GM19193 (cell line): ENCODE data around the gene HACD2.

ENCODE experiments used
- POLR2A ChIP-seq: IDR thresholded peaks from 4 replicates; pipeline ENCODE4 v1.6.1; 2011; ENCODE audit not compliant: insufficient read depth, insufficient read length; ENCODE audit errors: extremely low read depth

The HACD2 gene

DNA sequence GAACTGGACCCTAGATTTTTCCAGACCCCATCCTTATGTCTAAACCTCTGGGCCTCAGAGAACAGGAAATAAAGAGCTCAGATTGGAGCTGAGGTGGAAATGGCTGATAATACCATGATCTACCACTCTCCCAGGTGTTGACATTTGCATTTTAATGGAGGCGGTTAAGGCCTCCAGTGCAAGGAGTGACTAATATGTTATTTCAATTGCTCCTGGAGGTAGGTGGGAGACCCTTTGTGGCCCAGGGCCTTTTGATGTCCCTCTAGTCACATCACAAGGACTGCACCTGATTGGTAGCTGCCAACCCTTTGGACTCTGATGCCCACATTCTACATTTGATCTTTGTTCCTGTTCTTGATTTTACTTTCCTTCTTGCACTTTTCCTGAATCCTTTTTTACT lies 127.0 kb downstream of the HACD2 start:
- TF ChIP-seq POLR2A, result no peak

DNA sequence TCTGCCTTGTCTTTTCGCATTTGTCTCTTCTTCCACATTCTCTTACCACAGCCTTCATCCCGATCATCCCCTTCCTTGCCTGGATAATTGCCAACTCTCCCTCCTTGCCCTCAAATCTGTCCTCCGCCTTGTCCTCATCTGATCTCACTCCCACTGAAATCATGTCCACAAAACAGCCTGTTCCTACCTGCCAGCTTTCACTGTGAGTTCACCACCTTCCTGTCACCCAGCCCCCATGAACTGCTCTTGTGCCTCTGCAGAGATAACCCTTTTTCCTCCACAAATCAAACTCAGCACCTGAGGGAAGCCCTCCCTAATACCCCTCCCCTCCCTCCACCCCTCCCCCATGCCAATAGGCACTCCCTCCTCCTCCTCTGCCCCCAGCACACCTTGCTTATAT lies 131.2 kb downstream of the HACD2 start:
- no peak for TF ChIP-seq POLR2A

DNA sequence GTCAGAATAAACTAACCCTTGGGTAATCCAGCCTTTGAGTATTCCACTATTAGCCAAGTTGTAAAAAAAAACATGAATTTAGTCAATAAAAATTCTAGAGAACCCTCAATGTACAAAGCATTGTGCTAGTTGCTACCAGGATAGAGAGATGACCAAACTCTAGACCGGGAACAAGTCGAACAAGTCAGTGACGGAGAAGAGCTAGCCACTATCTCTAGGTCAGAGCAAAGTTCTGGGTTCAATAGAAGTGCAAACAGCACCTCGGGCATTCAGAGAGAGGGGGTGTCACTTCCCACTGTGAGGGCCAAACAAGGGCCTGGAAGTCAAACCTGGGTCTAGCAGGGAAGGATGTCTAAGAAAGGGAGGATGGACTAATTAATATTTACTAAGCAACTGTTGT lies 133.7 kb downstream of the HACD2 start:
- no peak for TF ChIP-seq POLR2A

DNA sequence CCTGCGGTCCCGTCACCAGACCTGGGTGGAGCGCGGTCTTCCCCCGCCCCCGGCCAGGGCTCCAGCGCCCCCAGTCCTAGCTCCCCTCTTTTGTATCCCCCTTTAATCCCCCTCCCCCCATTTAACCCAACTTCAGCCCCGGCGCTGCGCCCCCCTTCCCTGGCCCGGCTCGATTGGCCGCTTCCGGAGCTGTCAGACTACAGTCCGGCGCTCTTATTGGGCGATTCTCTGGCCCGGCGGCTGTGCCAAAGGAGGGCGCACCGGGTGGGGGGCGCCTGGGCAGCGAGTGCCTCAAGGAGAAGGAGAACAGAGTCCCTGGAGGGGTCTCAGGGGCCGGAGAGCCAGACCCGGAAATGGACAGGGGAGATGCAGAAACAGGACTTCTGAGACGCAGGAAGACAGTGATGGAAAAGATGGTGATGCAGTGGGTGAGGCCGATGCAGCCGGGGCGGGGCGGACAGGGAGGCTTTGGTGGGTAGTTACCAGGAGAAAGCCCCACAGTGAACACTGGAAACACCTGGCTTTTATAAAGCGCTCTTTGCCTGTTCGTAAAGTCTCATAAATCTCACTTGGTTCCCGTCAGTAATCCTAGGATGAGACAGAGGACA lies 134.8 kb downstream of the HACD2 start:
- TF ChIP-seq POLR2A, result no peak

DNA sequence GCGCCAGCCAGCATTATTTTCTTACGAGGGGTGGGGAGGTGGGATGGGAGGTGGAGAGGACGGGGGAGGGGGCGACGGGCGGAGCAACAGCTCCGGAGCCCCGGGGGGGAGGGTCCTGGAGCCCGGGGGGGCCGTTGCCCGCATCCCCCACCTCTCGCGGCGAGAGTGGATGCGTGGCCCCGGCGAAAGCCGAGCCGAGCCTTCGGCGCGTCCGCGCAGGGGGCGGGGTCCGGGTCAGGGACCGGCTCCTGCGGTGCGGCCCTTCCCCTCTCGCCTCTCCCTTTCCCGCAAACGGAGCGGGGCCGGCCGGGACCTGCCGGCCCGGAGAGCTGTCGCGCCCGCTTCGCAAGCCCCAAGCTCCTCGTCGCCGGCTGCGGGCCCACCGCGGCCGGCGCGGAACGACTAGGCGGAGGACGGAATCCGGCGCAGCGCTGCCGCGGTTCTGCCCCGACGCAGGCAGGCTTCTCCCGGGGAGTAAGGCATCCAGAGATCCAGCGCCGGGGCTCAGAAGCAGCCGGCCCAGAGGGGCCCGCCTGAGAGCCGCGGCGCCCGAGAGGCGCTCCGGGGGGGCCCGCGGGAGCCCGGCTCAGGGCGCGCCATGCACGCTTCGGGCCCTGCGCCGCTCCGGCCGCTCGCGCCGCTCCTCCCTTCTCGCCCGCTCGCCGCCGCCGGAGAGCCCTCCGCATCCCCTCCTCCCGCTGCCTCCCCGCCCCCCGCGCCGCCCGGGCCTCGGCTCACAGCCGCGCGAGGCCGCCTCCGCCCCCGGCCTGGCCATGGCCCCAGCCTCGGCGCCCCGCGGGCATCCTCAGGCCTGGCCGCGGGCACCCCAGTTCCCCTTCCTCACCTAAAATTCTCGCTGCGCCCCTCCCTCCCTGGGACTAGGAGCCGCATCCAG lies 135.5 kb downstream of the HACD2 start:
- TF ChIP-seq POLR2A, result no peak

DNA sequence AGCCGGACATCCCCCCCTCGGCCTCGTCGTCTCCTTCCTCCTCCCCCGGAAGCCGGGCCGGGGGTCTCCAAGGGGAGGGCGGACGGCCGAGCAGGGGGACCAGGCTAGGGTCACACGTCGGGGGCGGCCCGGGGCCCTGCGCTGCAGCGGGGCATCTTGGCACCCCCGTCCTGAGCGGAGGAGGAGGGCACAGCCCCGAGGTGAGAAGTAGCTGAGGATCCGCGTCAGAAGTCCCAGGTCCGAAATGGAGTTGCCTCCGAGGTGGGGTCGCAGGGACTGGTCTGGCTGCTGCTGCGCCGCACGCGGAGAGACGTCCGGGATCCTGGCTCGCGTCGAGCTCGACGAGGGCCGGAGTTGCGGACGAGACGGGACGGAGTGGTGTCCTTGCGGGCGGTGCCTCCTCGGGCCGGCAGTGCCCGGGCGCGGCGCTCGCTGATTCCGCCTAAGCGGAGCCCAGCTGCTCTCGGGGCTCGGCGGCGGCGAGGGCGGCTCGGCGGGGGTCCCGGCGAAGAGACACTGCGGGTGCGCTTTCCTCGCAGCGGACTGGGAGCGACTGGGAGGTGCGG lies 136.2 kb downstream of the HACD2 start, which contains the start of gene ADCY5:
ADCY5 (minus strand) TSS at position 555 of the 566 bp plus-strand sequence; CDS start at position 10, 545 bp downstream.
- no peak for TF ChIP-seq POLR2A

DNA sequence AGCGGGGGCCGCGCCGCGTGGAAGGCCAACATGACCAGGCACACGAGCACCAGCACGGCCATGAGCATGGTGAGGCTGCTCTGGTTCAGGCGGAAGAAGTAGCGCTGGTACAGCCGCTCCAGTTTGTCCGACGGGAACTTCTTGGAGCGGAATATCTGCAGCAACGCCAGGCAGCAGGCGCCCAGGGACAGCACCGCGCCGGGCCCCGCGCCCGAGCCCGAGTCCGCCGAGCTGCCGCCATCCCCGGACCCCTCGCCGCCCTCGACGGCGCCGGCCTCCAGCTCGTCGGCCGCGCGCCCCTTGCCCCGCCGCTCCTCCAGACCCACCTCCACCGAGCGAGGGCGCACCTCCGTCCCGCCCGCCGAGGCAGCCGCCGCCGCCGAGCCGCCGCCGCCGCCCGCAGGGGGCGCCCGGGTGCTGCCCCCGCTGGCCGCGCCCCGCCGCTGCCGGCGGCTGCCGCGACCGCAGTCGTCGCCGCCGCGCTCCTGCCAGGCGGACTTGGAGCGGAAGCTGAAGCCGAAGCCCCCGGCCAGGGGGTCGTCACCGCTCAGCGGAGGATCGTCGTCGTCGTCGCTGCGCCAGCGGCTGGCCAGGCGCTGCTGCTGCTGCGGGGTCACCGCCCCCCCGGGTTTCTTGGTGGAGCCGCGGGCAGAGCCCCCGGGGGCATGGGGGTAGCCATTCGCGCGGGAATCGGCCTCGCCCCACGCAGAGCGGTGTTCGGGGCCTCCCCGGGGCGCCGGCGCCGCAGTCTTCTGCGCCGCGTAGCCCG lies 136.9 kb downstream of the HACD2 start:
- TF ChIP-seq POLR2A, result no peak

DNA sequence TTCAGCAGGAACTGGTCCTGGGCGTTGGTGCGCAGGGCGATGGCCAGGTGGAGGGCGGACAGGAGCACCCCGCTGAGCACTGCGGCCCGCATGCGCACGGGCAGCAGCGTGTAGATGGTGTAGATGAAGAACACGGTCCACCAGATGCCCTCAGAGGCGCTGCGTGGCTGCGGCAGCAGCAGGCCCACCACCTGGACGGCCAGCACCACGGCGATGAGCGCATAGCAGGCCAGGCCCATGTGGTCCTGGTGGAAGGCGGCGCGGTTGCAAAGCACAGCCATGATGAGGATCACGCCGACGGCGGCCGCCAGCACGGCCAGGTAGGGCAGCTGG lies 137.5 kb downstream of the HACD2 start:
- TF ChIP-seq POLR2A, result no peak

DNA sequence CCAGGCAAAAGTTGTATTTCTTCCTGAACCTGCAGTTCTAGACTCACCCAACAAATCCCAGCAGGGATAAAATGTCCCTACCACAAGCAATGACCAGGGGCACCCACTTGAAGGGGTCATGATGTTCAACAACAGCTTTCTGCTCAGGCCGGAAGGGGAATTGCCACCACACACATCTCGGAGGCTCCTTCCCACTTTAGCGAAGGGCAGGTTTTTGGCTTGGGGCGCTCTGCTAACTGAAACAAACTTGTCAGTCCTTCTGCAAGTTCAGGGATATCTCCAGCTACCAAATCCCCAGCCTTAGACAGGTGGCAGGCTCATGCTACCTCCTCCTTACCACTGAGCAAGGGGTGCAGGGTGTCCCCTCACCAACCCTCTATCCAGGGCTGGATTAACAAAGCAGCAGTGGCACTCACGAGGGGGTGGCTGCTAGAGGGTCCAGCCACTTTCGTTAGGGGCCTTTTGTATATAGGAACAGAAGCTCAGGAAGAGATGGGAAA lies 138.2 kb downstream of the HACD2 start:
- TF ChIP-seq POLR2A, result no peak

DNA sequence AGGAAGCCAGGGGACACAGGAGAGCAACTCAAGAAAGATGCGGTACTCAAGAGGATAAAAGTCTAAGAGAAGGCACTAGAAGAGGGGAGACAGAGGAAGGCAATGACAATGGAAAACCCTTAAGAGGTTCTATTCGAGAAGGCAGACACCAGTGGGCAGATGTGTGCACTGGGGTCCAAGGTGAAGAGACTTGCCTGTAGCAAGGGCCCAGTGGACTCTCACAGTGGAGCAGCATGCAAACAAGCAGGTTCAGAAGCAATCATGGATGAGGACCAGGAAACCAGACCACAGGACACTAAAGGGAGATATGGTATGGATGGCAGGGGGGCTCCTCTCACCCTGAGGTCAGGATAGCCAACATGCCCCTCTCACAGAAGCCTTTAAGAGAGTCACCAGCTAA lies 138.6 kb downstream of the HACD2 start:
- no peak for TF ChIP-seq POLR2A

DNA sequence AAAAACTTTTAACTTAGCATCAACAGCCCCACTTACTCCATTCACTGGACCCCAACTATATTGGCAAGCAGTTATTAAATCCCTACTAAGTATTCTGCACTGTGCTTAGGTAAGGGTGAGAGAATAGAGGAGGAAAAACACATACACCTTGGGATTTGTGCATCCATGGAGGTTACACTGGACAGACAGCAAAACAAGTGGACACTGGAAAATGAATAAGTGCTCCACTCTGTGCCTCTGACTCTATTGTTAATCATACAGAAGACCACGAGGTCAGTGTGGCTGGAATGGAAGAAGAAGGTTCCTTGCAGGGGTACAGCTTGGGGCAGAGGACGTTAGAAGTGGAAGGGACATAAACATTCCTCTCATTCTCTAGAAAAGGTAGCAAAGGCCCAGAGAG lies 139.2 kb downstream of the HACD2 start:
- TF ChIP-seq POLR2A, result no peak

DNA sequence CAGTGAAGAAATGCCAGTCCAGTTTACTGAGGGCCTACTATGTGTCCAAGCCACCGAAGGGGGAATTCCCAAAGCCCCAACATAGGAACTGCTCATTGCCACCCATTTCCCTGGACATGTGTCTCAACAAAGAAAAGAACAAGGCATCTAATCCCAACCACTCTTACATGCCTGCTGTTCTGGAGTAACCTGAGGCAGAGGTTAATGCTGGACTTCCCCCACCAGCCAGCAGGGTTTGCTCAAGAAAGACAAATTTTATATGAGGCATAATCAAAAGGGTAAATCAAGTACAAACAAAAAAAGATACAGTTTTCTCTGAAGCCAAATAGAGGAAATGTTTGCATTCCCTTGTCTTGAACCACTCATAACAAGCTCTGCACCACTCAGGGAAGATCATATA lies 140.1 kb downstream of the HACD2 start:
- no peak for TF ChIP-seq POLR2A

DNA sequence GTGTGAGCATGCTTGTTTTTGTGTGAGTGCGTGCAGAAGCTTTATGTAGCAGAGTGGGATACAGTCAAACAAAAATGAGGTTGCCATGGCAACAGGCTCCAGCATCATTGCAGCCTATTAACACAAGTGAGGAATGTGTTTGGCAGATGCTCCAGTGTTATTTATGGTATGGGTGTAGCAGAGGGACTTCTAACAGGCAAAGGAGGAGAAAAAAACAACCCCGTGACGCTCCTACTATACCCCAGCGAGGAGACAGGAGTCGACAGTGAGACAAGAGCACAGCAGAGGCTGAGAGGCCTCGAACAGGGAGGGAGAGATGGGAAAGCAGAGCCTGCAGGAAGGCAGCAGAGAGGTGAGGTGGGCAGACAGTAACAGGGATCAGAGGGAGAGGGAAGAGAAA lies 140.8 kb downstream of the HACD2 start:
- no peak for TF ChIP-seq POLR2A

DNA sequence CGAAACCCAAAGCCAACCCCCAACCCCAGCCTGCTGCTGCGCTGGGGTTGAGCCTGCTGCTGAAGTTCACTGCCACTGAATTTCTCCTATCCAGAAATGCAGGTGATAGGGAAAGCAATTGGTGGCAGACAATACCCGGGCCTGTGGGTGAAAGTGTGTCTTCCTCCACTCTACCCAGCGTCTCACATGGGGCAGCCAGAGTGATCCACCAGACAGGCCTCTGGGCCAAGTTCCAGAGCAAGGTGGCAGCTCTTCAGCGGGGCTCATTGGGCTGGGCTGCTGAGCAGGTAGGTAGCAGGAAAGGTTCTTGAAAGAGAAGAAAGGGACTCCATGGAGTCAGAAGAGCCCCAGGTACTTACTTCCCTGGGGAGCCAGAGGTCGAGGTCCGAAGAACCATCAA lies 141.9 kb downstream of the HACD2 start:
- no peak for TF ChIP-seq POLR2A

DNA sequence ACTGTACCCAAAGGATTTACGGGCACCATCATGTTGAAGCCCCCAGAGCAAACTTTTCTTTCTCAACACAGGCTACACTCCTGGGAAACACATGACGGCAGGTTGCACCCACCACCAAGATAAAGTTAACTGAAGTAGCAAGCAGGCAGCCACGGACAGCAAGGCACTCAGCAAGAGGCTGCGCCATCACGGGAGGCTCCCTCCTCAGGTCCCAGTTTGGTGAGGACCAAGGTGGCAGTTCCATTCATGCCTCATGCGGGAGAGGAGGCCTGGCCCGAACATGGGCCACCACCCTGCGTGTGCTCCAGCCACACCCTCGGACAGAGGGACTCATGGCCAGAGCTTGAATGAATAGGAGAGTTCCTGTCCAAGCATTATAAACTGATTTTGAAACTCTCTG lies 142.7 kb downstream of the HACD2 start:
- TF ChIP-seq POLR2A, result no peak
